Activated T-helper 1 cell treated with anti-CD3 and anti-CD28 coated beads, Interleukin-12 subunit alpha, Interleukin-12 subunit beta, Interleukin-2, Interleukin-4 antibody, amounts not matched to agents 30 ng/mL and 10 ng/mL and 1 ng/mL, durations not matched to agents 14 hours and 24 hours and 36 hours (primary cell): ENCODE results near the gene ACER2. TPM values are rescaled to one million over a fixed set of nuclear protein-coding genes. Genes with fewer than 3 reads are reported as not detected.
"Not testable (repeated sequence)": the region's sequence is repeated elsewhere in the genome, so short reads cannot be mapped to it uniquely, and the experiment has no call there.

ENCODE experiments used
- DNase-seq: peaks from one replicate; pipeline ENCODE4 v3.0.0; 2021; ENCODE audit warnings: low spot score
- H3K27ac Mint-ChIP-seq: one replicate; pipeline ENCODE4 v1.8.0; 2021; ENCODE audit warnings: mild to moderate bottlenecking, mixed read lengths
- H3K27me3 Mint-ChIP-seq: one replicate; pipeline ENCODE4 v1.8.0; 2022; ENCODE audit warnings: mild to moderate bottlenecking, moderate library complexity, mixed read lengths; ENCODE audit not compliant: insufficient read depth
- H3K36me3 Mint-ChIP-seq: one replicate; pipeline ENCODE4 v1.8.0; 2021; ENCODE audit warnings: low read depth, mixed read lengths
- H3K4me1 Mint-ChIP-seq: one replicate; pipeline ENCODE4 v1.8.0; 2021; ENCODE audit warnings: low read depth, mixed read lengths
- H3K4me3 Mint-ChIP-seq: one replicate; pipeline ENCODE4 v1.8.0; 2021; ENCODE audit warnings: mild to moderate bottlenecking, moderate library complexity, mixed read lengths
- H3K9me3 Mint-ChIP-seq: one replicate; pipeline ENCODE4 v1.8.0; 2021; ENCODE audit warnings: mixed read lengths
- intact Hi-C: fragments of 100-400 bp; cut with micrococcal nuclease; formaldehyde crosslinking; loops from one replicate; pipeline ENCODE4 v1.15.1; 2024
- total RNA-seq: library from RNA; stranded (reverse); gene quantifications from 2 replicates; pipeline ENCODE4 v1.2.3, GENCODE V29; 2022

Gene ACER2
- total RNA-seq, 1 donor from 2014 or later, result 1.4 TPM

- not testable (repeated sequence) for H3K36me3 Mint-ChIP-seq, H3K4me3 Mint-ChIP-seq, H3K27me3 Mint-ChIP-seq, DNase-seq, H3K9me3 Mint-ChIP-seq, H3K27ac Mint-ChIP-seq
- H3K4me1 Mint-ChIP-seq, result peaks cover 20% of the 10 kb centered on the region
- intact Hi-C loops, result loop anchor here (10.0 kb wide), 2 partner anchors 610 to 1650 kb away; partner anchors contain the start of gene HACD4
These were observed 23.6 kb upstream of the ACER2 start for GRCh38 chr9:19385212-19385611.

GRCh38 chr9:19385786-19386501 is 22.9 kb upstream of the ACER2 start:
- intact Hi-C loops, result loop anchor here (10.0 kb wide), 2 partner anchors 609 to 1649 kb away; partner anchors contain the start of gene HACD4
- DNase-seq, result no peak
- Mint-ChIP-seq H3K9me3 (no peaks in the 10 kb centered on the region), H3K4me3 (no peak overlapping the region), H3K4me1 (peaks cover 17% of the 10 kb centered on the region), H3K36me3 (peaks cover 4% of the 10 kb centered on the region), H3K27me3 (peaks cover 7% of the 10 kb centered on the region), H3K27ac (no peak overlapping the region)

GRCh38 chr9:19386502-19387044 is 22.2 kb upstream of the ACER2 start:
- no peak overlapping the region for H3K27ac Mint-ChIP-seq
- peaks cover 7% of the 10 kb centered on the region for H3K27me3 Mint-ChIP-seq
- peaks cover 2% of the 10 kb centered on the region for H3K36me3 Mint-ChIP-seq
- DNase-seq, result no peak
- H3K9me3 Mint-ChIP-seq, result no peaks in the 10 kb centered on the region
- H3K4me3 Mint-ChIP-seq, result no peak overlapping the region
- H3K4me1 Mint-ChIP-seq, result peaks cover 10% of the 10 kb centered on the region
- intact Hi-C loops, result loop anchor here (10.0 kb wide), 2 partner anchors 608 to 1648 kb away; partner anchors contain the start of gene HACD4

- no peak for DNase-seq
- H3K36me3 Mint-ChIP-seq, result peaks cover under 1% of the 10 kb centered on the region
- no peak overlapping the region for H3K4me3 Mint-ChIP-seq
- intact Hi-C loops, result loop anchor here (10.0 kb wide), 2 partner anchors 607 to 1647 kb away; partner anchors contain the start of gene HACD4
- H3K27me3 Mint-ChIP-seq, result peaks cover 7% of the 10 kb centered on the region
- peaks cover 3% of the 10 kb centered on the region for H3K4me1 Mint-ChIP-seq
- no peak overlapping the region for H3K27ac Mint-ChIP-seq
- no peaks in the 10 kb centered on the region for H3K9me3 Mint-ChIP-seq
These were observed 21.5 kb upstream of the ACER2 start for GRCh38 chr9:19387317-19387716.

- not testable (repeated sequence) for H3K36me3 Mint-ChIP-seq, H3K27ac Mint-ChIP-seq, H3K4me1 Mint-ChIP-seq, H3K27me3 Mint-ChIP-seq, H3K4me3 Mint-ChIP-seq, DNase-seq, H3K9me3 Mint-ChIP-seq
- intact Hi-C loops, result loop anchor here (10.0 kb wide), 2 partner anchors 605 to 1645 kb away; partner anchors contain the start of gene HACD4
These were observed 19.3 kb upstream of the ACER2 start for GRCh38 chr9:19389539-19389938.

- Mint-ChIP-seq H3K27me3 (peaks cover 5% of the 10 kb centered on the region), H3K36me3 (no peaks in the 10 kb centered on the region), H3K4me3 (no peak overlapping the region), H3K9me3 (peaks cover 3% of the 10 kb centered on the region), H3K27ac (no peak overlapping the region), H3K4me1 (no peaks in the 10 kb centered on the region)
- no peak for DNase-seq
- intact Hi-C loops, result no loop called here
These were observed 11.0 kb upstream of the ACER2 start for GRCh38 chr9:19397845-19398244.

GRCh38 chr9:19403231-19403630 is 5.6 kb upstream of the ACER2 start:
- H3K27me3 Mint-ChIP-seq, intact Hi-C loops, H3K4me1 Mint-ChIP-seq, DNase-seq, H3K27ac Mint-ChIP-seq, H3K36me3 Mint-ChIP-seq, H3K4me3 Mint-ChIP-seq: not testable (repeated sequence)
- peaks cover 11% of the 10 kb centered on the region for H3K9me3 Mint-ChIP-seq

GRCh38 chr9:19404283-19405075 is 4.3 kb upstream of the ACER2 start:
- intact Hi-C loops, result loop anchor here (5.0 kb wide), 1 partner anchor 32 kb away; no protein-coding TSS in a partner anchor
- no peak overlapping the region for H3K4me3 Mint-ChIP-seq
- peaks cover 1% of the 10 kb centered on the region for H3K36me3 Mint-ChIP-seq
- H3K27me3 Mint-ChIP-seq, result peaks cover 9% of the 10 kb centered on the region
- no peak for DNase-seq
- peaks cover 11% of the 10 kb centered on the region for H3K9me3 Mint-ChIP-seq
- no peak overlapping the region for H3K27ac Mint-ChIP-seq
- peaks cover 11% of the 10 kb centered on the region for H3K4me1 Mint-ChIP-seq

- DNase-seq, result no peak
- peaks cover 11% of the 10 kb centered on the region for H3K9me3 Mint-ChIP-seq
- H3K27me3 Mint-ChIP-seq, result peaks cover 10% of the 10 kb centered on the region
- H3K4me3 Mint-ChIP-seq, result no peak overlapping the region
- peaks cover 1% of the 10 kb centered on the region for H3K36me3 Mint-ChIP-seq
- no peak overlapping the region for H3K27ac Mint-ChIP-seq
- intact Hi-C loops, result loop anchor here (5.0 kb wide), 1 partner anchor 33 kb away; no protein-coding TSS in a partner anchor
- peaks cover 18% of the 10 kb centered on the region for H3K4me1 Mint-ChIP-seq
These were observed 3.0 kb upstream of the ACER2 start for GRCh38 chr9:19405771-19406170.

GRCh38 chr9:19408316-19408692 is 505 bp upstream of the ACER2 start:
- Mint-ChIP-seq H3K9me3 (peaks cover 7% of the 10 kb centered on the region), H3K4me3 (peak overlapping the region; percentile 97), H3K4me1 (peaks cover 18% of the 10 kb centered on the region), H3K36me3 (peaks cover 1% of the 10 kb centered on the region), H3K27me3 (peaks cover 10% of the 10 kb centered on the region), H3K27ac (no peak overlapping the region)
- no peak for DNase-seq
- intact Hi-C loops, result loop anchor here (1.0 to 5.0 kb wide), 8 partner anchors 28 to 359 kb away; partner anchors contain the start of genes DENND4C, HAUS6, PLIN2 and RPS6

GRCh38 chr9:19409401-19410194 is 789 bp downstream of the ACER2 start:
- DNase-seq, result no peak
- H3K4me3 Mint-ChIP-seq, result peak overlapping the region; percentile 97
- peaks cover 18% of the 10 kb centered on the region for H3K4me1 Mint-ChIP-seq
- intact Hi-C loops, result loop anchor here (2.0 to 5.0 kb wide), 2 partner anchors 31 to 37 kb away; no protein-coding TSS in a partner anchor
- peaks cover 10% of the 10 kb centered on the region for H3K27me3 Mint-ChIP-seq
- H3K9me3 Mint-ChIP-seq, result no peaks in the 10 kb centered on the region
- H3K27ac Mint-ChIP-seq, result peak overlapping the region; percentile 27
- H3K36me3 Mint-ChIP-seq, result no peaks in the 10 kb centered on the region

GRCh38 chr9:19410195-19410503 is 1.3 kb downstream of the ACER2 start:
- intact Hi-C loops, result no loop called here
- H3K4me3 Mint-ChIP-seq, result peak overlapping the region; percentile 97
- H3K4me1 Mint-ChIP-seq, result peaks cover 18% of the 10 kb centered on the region
- no peaks in the 10 kb centered on the region for H3K9me3 Mint-ChIP-seq
- peaks cover 10% of the 10 kb centered on the region for H3K27me3 Mint-ChIP-seq
- no peaks in the 10 kb centered on the region for H3K36me3 Mint-ChIP-seq
- DNase-seq, result no peak
- no peak overlapping the region for H3K27ac Mint-ChIP-seq
